H1 (cell line): ENCODE results near the gene MAML3. TPM values are rescaled to one million over a fixed set of nuclear protein-coding genes. Genes with fewer than 3 reads are reported as not detected.

Source experiments
- CBX5 ChIP-seq: fragments of 300-800, 300-1000 bp; sonication (generic); IDR thresholded peaks from 2 replicates; pipeline ENCODE4 v1.7.1; 2016; ENCODE audit warnings: antibody characterized with exemption, low read length, low read depth
- SP1 ChIP-seq: IDR thresholded peaks from 2 replicates; pipeline ENCODE4 v1.6.1; 2011; ENCODE audit warnings: low read depth, low read length
- polyA plus RNA-seq, 7 experiments: library from polyadenylated mRNA; depleted of rRNA in 3 of 7; stranded (reverse) in 5 of 7; unstranded in 2 of 7; fragments of >200 nt in 5 of 7; fragments of 200-250 nt in 2 of 7; gene quantifications; 1 replicate in 5 of 7; 2 replicates in 1 of 7; 4 replicates in 1 of 7; pipeline versions ENCODE4 v1.2.1 to v1.2.3, GENCODE V29; 2011 to 2013; ENCODE audit warnings: missing spikeins in 2 of 7, mixed read lengths in 2 of 7
- total RNA-seq: library from RNA; stranded (reverse); fragmentation: NEBNext Ultra II Directional; extraction: Animal tissue kit (Norgen Biotek cat#: 25700); gene quantifications from 2 replicates; pipeline ENCODE4 v1.2.1, GENCODE V29; 2021
- TF ChIP-seq, protein P1 (sequence below), 3 experiments: IDR thresholded peaks; 1 replicate in 2 of 3; 2 replicates in 1 of 3; pipeline versions ENCODE4 v1.5.1 to v1.6.1; 2011; ENCODE audit warnings: low read length in 3 of 3, mild to moderate bottlenecking in 3 of 3, inconsistent platforms in 2 of 3, low read depth in 1 of 3, moderate library complexity in 1 of 3; ENCODE audit not compliant: insufficient read depth in 1 of 3; ENCODE audit errors: control extremely low read depth in 1 of 3

MAML3 gene
- total and polyA plus RNA-seq, 2 of the 8 experiments (the other 6 are each of a cell fraction or from before 2014, with no cell fraction given), result 2.1 to 5.7 TPM

DNA sequence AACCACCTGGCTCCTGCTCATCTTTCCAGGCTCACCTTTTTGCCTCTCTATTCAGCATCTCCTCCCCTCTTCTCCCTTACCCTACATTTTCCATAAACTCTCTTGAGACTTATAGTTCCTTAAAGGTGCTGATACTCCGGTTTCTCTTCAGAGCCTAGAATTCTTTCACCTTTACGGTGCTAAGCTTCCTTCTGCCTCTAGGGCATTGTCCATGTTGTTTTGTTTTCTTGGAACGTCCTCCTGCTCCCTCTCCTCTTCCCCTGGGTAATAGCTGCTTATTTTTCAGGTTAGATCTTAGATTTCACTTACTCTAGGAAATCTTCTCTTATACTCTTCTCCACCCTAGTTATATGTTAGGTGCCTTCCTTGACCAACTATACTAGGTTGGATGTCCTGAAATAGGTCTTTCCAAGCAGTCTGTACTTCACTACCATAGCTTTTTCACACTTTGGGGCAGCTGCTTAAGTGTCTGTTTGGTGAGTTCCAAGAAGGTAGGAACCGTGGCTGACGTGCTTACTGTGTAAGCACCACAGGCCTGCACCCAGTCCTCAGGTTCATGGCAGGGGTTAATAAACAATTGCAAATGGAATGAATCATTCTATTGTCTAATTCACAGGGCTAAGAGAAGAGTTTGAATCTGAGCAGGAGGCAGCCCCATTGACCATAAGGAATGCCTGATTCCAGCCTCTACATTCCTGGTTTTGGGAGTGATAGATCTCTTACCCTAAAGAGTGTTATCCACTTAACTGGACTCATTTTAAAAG, 260.8 kb downstream of the MAML3 start (continued):
- TF ChIP-seq, protein P1, sequence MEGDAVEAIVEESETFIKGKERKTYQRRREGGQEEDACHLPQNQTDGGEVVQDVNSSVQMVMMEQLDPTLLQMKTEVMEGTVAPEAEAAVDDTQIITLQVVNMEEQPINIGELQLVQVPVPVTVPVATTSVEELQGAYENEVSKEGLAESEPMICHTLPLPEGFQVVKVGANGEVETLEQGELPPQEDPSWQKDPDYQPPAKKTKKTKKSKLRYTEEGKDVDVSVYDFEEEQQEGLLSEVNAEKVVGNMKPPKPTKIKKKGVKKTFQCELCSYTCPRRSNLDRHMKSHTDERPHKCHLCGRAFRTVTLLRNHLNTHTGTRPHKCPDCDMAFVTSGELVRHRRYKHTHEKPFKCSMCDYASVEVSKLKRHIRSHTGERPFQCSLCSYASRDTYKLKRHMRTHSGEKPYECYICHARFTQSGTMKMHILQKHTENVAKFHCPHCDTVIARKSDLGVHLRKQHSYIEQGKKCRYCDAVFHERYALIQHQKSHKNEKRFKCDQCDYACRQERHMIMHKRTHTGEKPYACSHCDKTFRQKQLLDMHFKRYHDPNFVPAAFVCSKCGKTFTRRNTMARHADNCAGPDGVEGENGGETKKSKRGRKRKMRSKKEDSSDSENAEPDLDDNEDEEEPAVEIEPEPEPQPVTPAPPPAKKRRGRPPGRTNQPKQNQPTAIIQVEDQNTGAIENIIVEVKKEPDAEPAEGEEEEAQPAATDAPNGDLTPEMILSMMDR (IDR thresholded peaks at IDR 0.05; ENCODE audit: control extremely low read depth in 1 of 3, insufficient read depth in 1 of 3, low read depth in 1 of 3, low read length in 3 of 3), result peak in 2 of 3 experiments; percentile 1 to 14; a peak in 2 of 4 replicates
- TF ChIP-seq SP1 (no peak), CBX5 (no peak)
- TF ChIP-seq, all 59 proteins: peak for 2
